Naive thymus-derived CD4-positive, alpha-beta T cell (primary cell): ENCODE results near the gene VDAC1. TPM values are rescaled to one million over a fixed set of nuclear protein-coding genes. Genes with fewer than 3 reads are reported as not detected.

ENCODE experiments used
- ATAC-seq: fragments of 150-1000 bp; cut with Tn5 transposase; 2 replicates; pipeline ENCODE4 v1.10.0; 2021; ENCODE audit warnings: mild to moderate bottlenecking, moderate library complexity
- CTCF ChIA-PET: fragments of 350-600 bp; sonication (Branson Sonifier 250); formaldehyde crosslinking; loops from one replicate; lab custom pipeline; 2021; ENCODE audit warnings: antibody characterized with exemption; lab: Charles Lee
- POLR2A ChIA-PET: fragments of 350-600 bp; sonication (Branson Sonifier 250); formaldehyde crosslinking; loops from one replicate; lab custom pipeline; 2021; ENCODE audit warnings: antibody characterized with exemption, inconsistent platforms; lab: Charles Lee
- DNase-seq, 9 donors: peaks; one replicate each; pipeline versions ENCODE4 v3.0.0 to v3.0.0-alpha.2; 2020 to 2022; ENCODE audit warnings: mixed read lengths in 1 of 9
- H3K27ac ChIP-seq: one replicate; pipeline ENCODE4 v1.7.0; 2013; ENCODE audit warnings: mild to moderate bottlenecking, low read depth, low read length, moderate library complexity
- H3K27me3 ChIP-seq, 2 donors: one replicate each; pipeline ENCODE4 v1.7.0; 2013; ENCODE audit warnings: low read length in 2 of 2, mild to moderate bottlenecking in 2 of 2, moderate library complexity in 2 of 2; ENCODE audit not compliant: control insufficient read depth in 2 of 2, insufficient read depth in 2 of 2
- H3K36me3 ChIP-seq, 3 experiments: 1 replicate in 2 of 3; 2 replicates in 1 of 3; pipeline ENCODE4 v1.7.0; 2013; ENCODE audit warnings: low read length in 3 of 3, mild to moderate bottlenecking in 3 of 3, moderate library complexity in 1 of 3; ENCODE audit not compliant: insufficient read depth in 3 of 3, control insufficient read depth in 2 of 3
- H3K4me1 ChIP-seq, 2 donors: one replicate each; pipeline ENCODE4 v1.7.0; 2013; ENCODE audit warnings: low read length in 2 of 2, mild to moderate bottlenecking in 2 of 2, moderate library complexity in 1 of 2; ENCODE audit not compliant: control insufficient read depth in 2 of 2, insufficient read depth in 2 of 2
- H3K4me3 ChIP-seq: 2 replicates; pipeline ENCODE4 v1.7.0; 2013; ENCODE audit warnings: mild to moderate bottlenecking, low read length
- H3K9me3 ChIP-seq, 3 experiments: 1 replicate in 2 of 3; 2 replicates in 1 of 3; pipeline ENCODE4 v1.7.0; 2013; ENCODE audit warnings: low read length in 3 of 3; ENCODE audit not compliant: control insufficient read depth in 2 of 3
- H3K27ac Mint-ChIP-seq, 9 donors: one replicate each; pipeline ENCODE4 v1.8.0; 2020 to 2022; ENCODE audit warnings: mixed read lengths in 9 of 9, mild to moderate bottlenecking in 8 of 9, moderate library complexity in 5 of 9, inconsistent platforms in 2 of 9
- H3K27me3 Mint-ChIP-seq, 5 donors: one replicate each; pipeline ENCODE4 v1.8.0; 2021 to 2022; ENCODE audit warnings: mixed read lengths in 5 of 5, mild to moderate bottlenecking in 1 of 5
- H3K36me3 Mint-ChIP-seq, 5 donors: one replicate each; pipeline ENCODE4 v1.8.0; 2020 to 2022; ENCODE audit warnings: mixed read lengths in 5 of 5, mild to moderate bottlenecking in 3 of 5, inconsistent platforms in 1 of 5
- H3K4me1 Mint-ChIP-seq, 7 donors: one replicate each; pipeline ENCODE4 v1.8.0; 2020 to 2022; ENCODE audit warnings: mixed read lengths in 7 of 7, mild to moderate bottlenecking in 3 of 7, inconsistent platforms in 1 of 7
- H3K4me3 Mint-ChIP-seq, 10 donors: one replicate each; pipeline ENCODE4 v1.8.0; 2020 to 2022; ENCODE audit warnings: mild to moderate bottlenecking in 10 of 10, mixed read lengths in 10 of 10, moderate library complexity in 6 of 10, inconsistent platforms in 2 of 10
- H3K9me3 Mint-ChIP-seq, 11 donors: one replicate each; pipeline ENCODE4 v1.8.0; 2020 to 2022; ENCODE audit warnings: mixed read lengths in 11 of 11, mild to moderate bottlenecking in 4 of 11, inconsistent platforms in 1 of 11, moderate library complexity in 1 of 11
- intact Hi-C, 2 donors: fragments of 100-400 bp; cut with micrococcal nuclease; formaldehyde crosslinking; loops; one replicate each; pipeline ENCODE4 v1.15.1; 2023
- polyA plus RNA-seq, 2 donors: library from polyadenylated mRNA; unstranded; fragments of 300-500 nt; fragmentation: Illumina TruSeq; gene quantifications; one replicate each; pipeline ENCODE4 v1.2.3, GENCODE V29; 2021
- total RNA-seq, 6 experiments: library from RNA in 5 of 6; stranded (reverse) in 5 of 6; gene quantifications; 1 replicate in 5 of 6; 2 replicates in 1 of 6; pipeline ENCODE4 v1.2.3 and lab custom pipeline; 2021 to 2026

Gene VDAC1
- total and polyA plus RNA-seq, 7 experiments from 2014 or later = 37.8 to 259 (median 48.4) TPM

DNA sequence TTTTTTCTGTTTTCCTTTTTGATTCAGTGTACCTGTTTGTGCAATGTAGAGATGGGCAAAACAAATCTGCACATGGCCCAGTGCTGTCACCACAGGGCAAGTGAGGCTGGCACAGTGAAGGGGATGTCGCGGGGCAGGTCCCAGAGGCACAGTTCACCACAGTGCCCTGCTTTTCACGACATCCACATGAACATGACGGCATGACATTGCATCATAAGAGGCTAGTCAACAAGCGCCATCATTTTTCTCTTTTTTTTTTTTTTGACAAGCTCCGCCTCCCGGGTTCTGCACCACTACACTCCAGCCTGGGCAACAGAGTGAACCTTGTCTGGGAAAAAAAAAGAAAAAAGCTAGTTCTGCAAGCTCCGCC lies 42.9 kb upstream of the VDAC1 start:
- Histone ChIP-seq H3K4me1 (peaks cover 0 to 55% of the 10 kb centered on the region in 2 donors), H3K27me3 (no peaks in the 10 kb centered on the region), H3K4me3 (no peak overlapping the region), H3K27ac (no peak overlapping the region), H3K9me3 (no peaks in the 10 kb centered on the region), H3K36me3 (no peaks in the 10 kb centered on the region)
- peaks cover 23 to 78% (median 57%) of the 10 kb centered on the region in 7 donors for H3K4me1 Mint-ChIP-seq
- intact Hi-C loops = loop anchor here in 1 of 2 donors (2.0 kb wide), 1 partner anchor 15 kb away; no protein-coding TSS in a partner anchor
- no peaks in the 10 kb centered on the region for H3K9me3 Mint-ChIP-seq
- CTCF ChIA-PET = no interaction called here
- H3K27me3 Mint-ChIP-seq = no peaks in the 10 kb centered on the region
- DNase-seq = no peak
- ATAC-seq = no peak
- POLR2A ChIA-PET = interaction anchor here (0.6 to 33.3 kb wide), 3 partner anchors 8 to 987 kb away, joined by 3 to 1333 read pairs (median 6); partner anchors contain the start of gene TCF7
- no peaks in the 10 kb centered on the region for H3K36me3 Mint-ChIP-seq
- H3K27ac Mint-ChIP-seq = peak overlapping the region in 3 of 9 donors; percentile 8 to 75 (median 34)
- H3K4me3 Mint-ChIP-seq = no peak overlapping the region

DNA sequence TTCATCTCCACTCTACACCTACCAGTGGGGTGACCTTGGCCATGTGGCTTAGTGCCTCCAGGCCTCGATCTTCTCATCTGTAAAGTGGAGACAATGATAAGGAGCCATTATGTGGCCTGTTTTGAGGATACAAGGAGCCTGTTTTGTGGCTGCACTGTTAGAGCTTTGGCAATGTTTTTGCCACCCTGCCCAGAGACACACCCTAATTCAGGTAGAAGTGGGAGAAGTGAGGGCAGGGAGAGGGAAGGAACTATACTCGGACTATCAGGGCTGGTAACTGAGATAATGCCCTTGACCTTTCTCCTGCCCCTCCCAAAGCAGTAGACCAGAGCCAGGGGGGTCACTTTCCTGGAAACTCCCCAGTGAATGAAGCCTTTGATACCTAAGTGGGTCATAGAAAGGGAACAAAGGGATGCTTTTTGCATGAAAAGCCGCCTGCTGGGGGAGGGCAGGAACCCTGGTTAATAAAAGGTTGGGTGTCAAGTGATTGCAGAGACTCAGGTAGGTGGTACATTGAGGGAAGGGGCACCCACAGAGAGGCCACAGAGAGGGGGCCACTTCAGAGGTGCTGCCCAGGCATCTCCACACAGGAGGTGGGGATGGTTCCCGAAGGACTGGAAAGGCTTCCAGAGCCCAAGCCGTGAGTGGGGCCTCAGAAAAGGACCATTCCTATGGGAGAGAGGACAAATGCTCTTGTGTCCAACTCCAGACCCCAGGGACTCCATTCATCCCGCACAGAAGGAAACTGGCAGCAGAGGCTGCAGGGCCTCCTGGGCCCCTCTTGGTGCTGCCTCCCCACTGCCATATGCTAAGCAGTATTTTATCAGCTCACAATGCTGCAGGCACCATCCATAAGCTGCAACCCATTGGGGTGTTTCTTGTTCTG lies 42.3 kb upstream of the VDAC1 start:
- H3K27me3 ChIP-seq = no peaks in the 10 kb centered on the region
- peaks cover 0 to 55% of the 10 kb centered on the region in 2 donors for H3K4me1 ChIP-seq
- Mint-ChIP-seq H3K27me3 (no peaks in the 10 kb centered on the region), H3K4me1 (peaks cover 27 to 78% (median 57%) of the 10 kb centered on the region in 7 donors), H3K9me3 (no peaks in the 10 kb centered on the region), H3K4me3 (no peak overlapping the region), H3K36me3 (no peaks in the 10 kb centered on the region), H3K27ac (peak overlapping the region in 5 of 9 donors; percentile 8 to 75 (median 47))
- intact Hi-C loops = loop anchor here in 1 of 2 donors (2.0 kb wide), 1 partner anchor 16 kb away; no protein-coding TSS in a partner anchor
- no peak overlapping the region for H3K27ac ChIP-seq
- POLR2A ChIA-PET = interaction anchor here (33.3 kb wide), 1 partner anchor 86 kb away, joined by 1333 read pairs; the partner anchor contains the start of gene TCF7
- ATAC-seq (no peak), DNase-seq (no peak)
- no peaks in the 10 kb centered on the region for H3K9me3 ChIP-seq
- CTCF ChIA-PET = interaction anchor here (1.0 kb wide), 1 partner anchor 53 kb away, joined by 3 read pairs; no protein-coding TSS in a partner anchor
- H3K36me3 ChIP-seq = no peaks in the 10 kb centered on the region
- H3K4me3 ChIP-seq = no peak overlapping the region

DNA sequence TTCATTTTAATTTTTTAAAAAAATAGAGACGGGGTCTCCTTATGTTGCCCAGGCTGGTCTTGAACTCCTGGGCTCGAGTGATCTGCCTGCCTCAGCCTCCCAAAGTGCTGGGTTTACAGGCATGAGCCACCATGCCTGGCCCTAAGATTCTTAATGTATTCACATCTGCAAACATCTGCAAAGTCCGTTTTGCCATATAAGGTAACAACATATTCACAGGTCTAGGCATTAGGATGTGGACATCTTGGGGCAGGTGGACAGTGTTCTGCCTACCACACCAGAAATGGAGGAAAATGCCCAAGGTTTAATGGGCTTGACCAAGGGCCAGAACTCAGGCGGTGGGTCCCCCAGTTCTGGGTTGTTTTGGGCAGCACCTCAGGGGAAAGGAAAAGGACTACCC lies 41.6 kb upstream of the VDAC1 start:
- H3K27ac Mint-ChIP-seq = peak overlapping the region in 2 of 9 donors; percentile 18 to 75
- CTCF ChIA-PET = interaction anchor here (0.6 to 1.0 kb wide), 2 partner anchors 54 to 73 kb away, joined by 3 to 4 read pairs; no protein-coding TSS in a partner anchor
- no peak overlapping the region for H3K27ac ChIP-seq
- DNase-seq = no peak
- H3K27me3 ChIP-seq = no peaks in the 10 kb centered on the region
- no peak for ATAC-seq
- intact Hi-C loops = loop anchor here in 1 of 2 donors (2.0 kb wide), 1 partner anchor 16 kb away; no protein-coding TSS in a partner anchor
- peaks cover 30 to 78% (median 55%) of the 10 kb centered on the region in 7 donors for H3K4me1 Mint-ChIP-seq
- no peak overlapping the region for H3K4me3 Mint-ChIP-seq
- no peaks in the 10 kb centered on the region for H3K9me3 ChIP-seq
- no peak overlapping the region for H3K4me3 ChIP-seq
- no peaks in the 10 kb centered on the region for H3K9me3 Mint-ChIP-seq
- no peaks in the 10 kb centered on the region for H3K36me3 ChIP-seq
- H3K27me3 Mint-ChIP-seq = peaks cover 0 to 1% (median 0%) of the 10 kb centered on the region in 5 donors
- H3K4me1 ChIP-seq = peaks cover 4 to 55% of the 10 kb centered on the region in 2 donors
- POLR2A ChIA-PET = interaction anchor here (33.3 kb wide), 1 partner anchor 87 kb away, joined by 1333 read pairs; the partner anchor contains the start of gene TCF7
- H3K36me3 Mint-ChIP-seq = no peaks in the 10 kb centered on the region

DNA sequence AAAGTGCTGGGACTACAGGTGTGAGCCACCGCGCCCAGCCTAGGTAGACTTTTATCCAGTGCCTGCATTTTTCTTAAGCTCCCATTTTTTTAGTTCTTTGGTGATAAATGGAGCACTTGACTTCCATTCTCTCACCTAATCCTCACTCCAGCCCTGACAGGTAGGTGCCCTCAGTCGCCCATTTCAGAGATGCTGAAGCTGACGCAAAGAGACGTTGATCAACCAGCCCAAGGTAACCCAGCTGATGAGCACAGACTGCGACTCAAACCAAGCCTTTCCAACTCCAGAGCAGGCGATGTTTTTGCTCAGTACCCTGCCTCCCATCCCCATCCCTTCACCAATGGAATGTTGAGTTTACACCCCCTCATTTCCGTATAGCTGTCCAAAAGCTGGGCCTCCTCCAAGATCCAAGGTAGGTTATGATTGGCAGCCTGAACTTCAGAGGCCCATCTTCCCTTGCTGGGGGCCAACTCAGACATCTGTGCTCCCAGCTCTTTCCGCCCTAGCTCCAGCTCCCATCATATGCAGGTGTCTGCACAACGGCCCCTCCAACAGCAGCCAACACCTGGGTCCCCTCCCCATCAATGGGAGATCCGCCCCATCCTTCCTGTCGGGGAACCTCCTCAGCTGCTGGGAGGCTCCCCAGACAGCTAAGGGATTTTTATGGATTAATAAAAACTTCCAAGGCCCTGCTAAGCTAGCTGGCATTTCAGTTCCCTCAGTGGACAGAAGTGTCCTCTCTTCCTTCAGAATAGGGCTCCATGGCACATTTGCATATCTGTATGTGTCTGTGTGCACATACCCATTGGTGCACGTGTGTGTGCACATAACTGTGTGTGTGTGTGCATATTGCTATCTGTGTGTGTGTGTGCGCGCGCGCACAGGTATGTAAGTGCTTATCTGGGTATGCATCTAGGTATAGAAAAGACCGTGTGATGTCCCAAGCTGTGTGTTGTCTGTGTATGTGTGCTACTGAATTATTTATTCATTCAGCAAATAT lies 39.3 kb upstream of the VDAC1 start:
- Histone ChIP-seq H3K9me3 (no peaks in the 10 kb centered on the region), H3K36me3 (no peaks in the 10 kb centered on the region), H3K27me3 (no peaks in the 10 kb centered on the region), H3K4me3 (no peak overlapping the region), H3K4me1 (peaks cover 11 to 59% of the 10 kb centered on the region in 2 donors), H3K27ac (no peak overlapping the region)
- Mint-ChIP-seq H3K4me1 (peaks cover 35 to 87% (median 62%) of the 10 kb centered on the region in 7 donors), H3K36me3 (no peaks in the 10 kb centered on the region), H3K4me3 (peak overlapping the region in 8 of 10 donors; percentile 12 to 81 (median 41)), H3K27me3 (peaks cover 0 to 1% (median 0%) of the 10 kb centered on the region in 5 donors), H3K9me3 (no peaks in the 10 kb centered on the region), H3K27ac (peak overlapping the region in 8 of 9 donors; percentile 38 to 91 (median 66))
- no peak for ATAC-seq
- intact Hi-C loops = no loop called here
- DNase-seq = peak in 2 of 9 donors; percentile 24 to 30
- ChIA-PET CTCF (interaction anchor here (0.6 to 13.4 kb wide), 18 partner anchors 9 to 245 kb away, joined by 3 to 365 read pairs (median 4); no protein-coding TSS in a partner anchor), POLR2A (interaction anchor here (0.8 to 33.3 kb wide), 12 partner anchors 8 to 133 kb away, joined by 3 to 1333 read pairs (median 4); partner anchors contain the start of genes SKP1 and TCF7)

DNA sequence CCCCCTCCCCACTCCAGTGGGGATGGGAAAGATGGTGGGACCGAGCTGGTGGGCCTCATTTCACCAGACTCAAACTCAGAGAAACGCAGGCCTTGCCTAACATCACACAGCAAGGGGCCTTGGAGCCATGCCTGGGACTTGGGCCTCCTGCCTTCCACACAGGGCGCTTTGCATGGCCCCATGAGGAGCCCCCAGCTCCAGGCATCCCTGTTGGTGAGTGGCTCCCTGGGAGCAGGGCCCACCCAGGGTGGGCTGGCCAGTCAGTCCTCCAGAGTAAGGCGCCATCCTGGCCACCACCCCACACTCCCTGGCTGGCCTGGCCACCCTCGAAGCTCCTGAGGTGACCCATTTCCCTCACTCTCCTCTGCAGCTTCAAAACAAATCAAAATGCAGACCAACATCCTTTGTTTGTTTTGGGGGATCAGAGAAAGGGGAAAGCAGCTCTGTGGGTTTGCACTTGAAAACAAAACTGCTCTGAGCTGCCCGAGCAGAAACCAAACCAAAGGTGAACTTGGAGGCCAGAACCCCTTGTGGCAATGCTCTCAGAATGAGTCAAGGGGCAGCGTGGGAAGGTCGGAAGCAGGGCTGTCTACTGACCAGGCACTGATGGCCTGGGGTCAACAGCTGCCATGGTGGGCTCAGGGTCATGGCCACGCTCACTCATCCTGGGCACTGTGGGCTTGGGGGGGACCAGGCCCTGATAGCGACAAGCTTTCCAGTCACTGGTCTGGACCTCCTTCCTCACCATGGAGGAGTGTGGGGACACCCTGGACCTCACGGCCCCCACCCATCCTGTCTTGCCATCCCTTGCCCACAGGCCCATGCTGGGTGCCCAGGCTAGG lies 37.0 kb upstream of the VDAC1 start:
- H3K4me3 Mint-ChIP-seq = peak overlapping the region; percentile 16 to 81 (median 53)
- peaks cover 26 to 88% (median 68%) of the 10 kb centered on the region in 7 donors for H3K4me1 Mint-ChIP-seq
- intact Hi-C loops = no loop called here
- no peaks in the 10 kb centered on the region for H3K36me3 Mint-ChIP-seq
- H3K27me3 Mint-ChIP-seq = peaks cover 0 to 6% (median 0%) of the 10 kb centered on the region in 5 donors
- DNase-seq = peak in 1 of 9 donors; percentile 11
- Histone ChIP-seq H3K4me1 (peaks cover 11 to 59% of the 10 kb centered on the region in 2 donors), H3K36me3 (no peaks in the 10 kb centered on the region), H3K27me3 (no peaks in the 10 kb centered on the region), H3K9me3 (no peaks in the 10 kb centered on the region), H3K4me3 (no peak overlapping the region), H3K27ac (peak overlapping the region; percentile 24)
- H3K27ac Mint-ChIP-seq = peak overlapping the region in 8 of 9 donors; percentile 22 to 91 (median 62)
- peaks cover 0 to 2% (median 0%) of the 10 kb centered on the region in 11 donors for H3K9me3 Mint-ChIP-seq
- CTCF ChIA-PET = interaction anchor here (0.8 to 13.4 kb wide), 8 partner anchors 26 to 112 kb away, joined by 3 to 365 read pairs (median 37); no protein-coding TSS in a partner anchor
- no peak for ATAC-seq
- POLR2A ChIA-PET = interaction anchor here (0.8 to 33.3 kb wide), 9 partner anchors 10 to 135 kb away, joined by 3 to 1333 read pairs (median 28); partner anchors contain the start of genes SKP1 and TCF7
